GM23338 (cell line): ENCODE results near the gene SMOC1. TPM values are rescaled to one million over a fixed set of nuclear protein-coding genes. Genes with fewer than 3 reads are reported as not detected.

ENCODE experiments used
- ATAC-seq: fragments of 200-7000 bp; cut with Tn5 transposase; 3 replicates; pipeline ENCODE4 v1.9.1; 2020
- DNase-seq: peaks from one replicate; pipeline ENCODE4 v3.0.0-alpha.2; 2015; ENCODE audit warnings: low spot score
- H2AFZ ChIP-seq: fragments of 200-600 bp; sonication (generic); 2 replicates; pipeline ENCODE4 v1.8.0; 2016; ENCODE audit warnings: antibody characterized with exemption, mild to moderate bottlenecking, moderate library complexity
- H3F3A ChIP-seq: fragments of 200-600 bp; sonication (generic); replicated peaks from 2 replicates; pipeline ENCODE4 v1.8.0; 2017; ENCODE audit warnings: antibody characterized with exemption, mixed run types, low read depth
- H3K27ac ChIP-seq: fragments of 200-600 bp; sonication (generic); 2 replicates; pipeline ENCODE4 v1.6.1; 2016; ENCODE audit warnings: low read depth
- H3K27me3 ChIP-seq: fragments of 200-600 bp; sonication (generic); 2 replicates; pipeline ENCODE4 v1.8.0; 2016; ENCODE audit warnings: mild to moderate bottlenecking, mixed run types, moderate library complexity; ENCODE audit not compliant: insufficient read depth
- H3K36me3 ChIP-seq: fragments of 200-600 bp; sonication (generic); 2 replicates; pipeline ENCODE4 v1.8.0; 2016; ENCODE audit warnings: mild to moderate bottlenecking; ENCODE audit not compliant: insufficient read depth
- H3K4me1 ChIP-seq: fragments of 200-600 bp; sonication (generic); 2 replicates; pipeline ENCODE4 v1.8.0; 2016; ENCODE audit warnings: mild to moderate bottlenecking, moderate library complexity; ENCODE audit not compliant: insufficient read depth
- H3K4me2 ChIP-seq: fragments of 200-600 bp; sonication (generic); 2 replicates; pipeline ENCODE4 v1.7.1; 2017; ENCODE audit warnings: mixed run types
- H3K4me3 ChIP-seq: fragments of 200-600 bp; sonication (generic); 2 replicates; pipeline ENCODE4 v1.6.1; 2016; ENCODE audit warnings: mixed run types
- H3K79me2 ChIP-seq: fragments of 200-600 bp; sonication (generic); replicated peaks from 2 replicates; pipeline ENCODE4 v1.8.0; 2017; ENCODE audit warnings: mild to moderate bottlenecking; ENCODE audit not compliant: insufficient read depth
- H3K9me2 ChIP-seq: fragments of 200-600 bp; sonication (generic); 2 replicates; pipeline ENCODE4 v1.8.0; 2017; ENCODE audit not compliant: insufficient read depth
- H4K20me1 ChIP-seq: fragments of 200-600 bp; sonication (generic); replicated peaks from 2 replicates; pipeline ENCODE4 v1.8.0; 2017; ENCODE audit warnings: mild to moderate bottlenecking; ENCODE audit not compliant: insufficient read depth
- H3K27ac Mint-ChIP-seq: 2 replicates; pipeline ENCODE4 v1.8.0; 2020; ENCODE audit warnings: inconsistent platforms, mild to moderate bottlenecking, moderate library complexity, mixed read lengths
- H3K27me3 Mint-ChIP-seq: 3 replicates; pipeline ENCODE4 v1.8.0; 2022; ENCODE audit warnings: low read depth, mild to moderate bottlenecking, moderate library complexity, mixed read lengths, inconsistent platforms; ENCODE audit not compliant: insufficient read depth, poor library complexity
- H3K36me3 Mint-ChIP-seq: 3 replicates; pipeline ENCODE4 v1.8.0; 2021; ENCODE audit warnings: low read depth, mild to moderate bottlenecking, inconsistent platforms, moderate library complexity, mixed read lengths
- H3K4me1 Mint-ChIP-seq: 3 replicates; pipeline ENCODE4 v1.8.0; 2020; ENCODE audit warnings: mild to moderate bottlenecking, inconsistent platforms, mixed read lengths
- H3K4me3 Mint-ChIP-seq: 3 replicates; pipeline ENCODE4 v1.8.0; 2021; ENCODE audit warnings: moderate library complexity, mild to moderate bottlenecking, inconsistent platforms, mixed read lengths
- H3K9me3 Mint-ChIP-seq: 3 replicates; pipeline ENCODE4 v1.8.0; 2020; ENCODE audit warnings: moderate library complexity, mild to moderate bottlenecking, inconsistent platforms, mixed read lengths
- CREB1 ChIP-seq: fragments of 250-450 bp; sonication (Bioruptor Pico); IDR thresholded peaks from 2 replicates; pipeline ENCODE4 v1.5.0; 2020; ENCODE audit warnings: low read depth, mild to moderate bottlenecking, moderate library complexity
- ETS1 ChIP-seq: IDR thresholded peaks from 2 replicates; pipeline ENCODE4 v1.6.1; 2016; ENCODE audit warnings: antibody characterized with exemption
- EZH2 ChIP-seq: fragments of 200-600 bp; sonication (generic); IDR thresholded peaks from one replicate; pipeline ENCODE4 v1.8.0; 2017; ENCODE audit warnings: antibody characterized with exemption, mild to moderate bottlenecking, low read depth; ENCODE audit not compliant: unreplicated experiment
- NANOG ChIP-seq: IDR thresholded peaks from 2 replicates; pipeline ENCODE4 v1.6.1; 2016; ENCODE audit warnings: antibody characterized with exemption, borderline replicate concordance
- STAT1 ChIP-seq: IDR thresholded peaks from one replicate; pipeline ENCODE4 v1.6.1; 2016; ENCODE audit warnings: antibody characterized with exemption; ENCODE audit not compliant: unreplicated experiment
- ZNF114 ChIP-seq: fragments of 250-450 bp; sonication (Bioruptor Pico); IDR thresholded peaks from 2 replicates; pipeline ENCODE4 v1.5.0; 2020; ENCODE audit warnings: mild to moderate bottlenecking, moderate library complexity
- ZNF331 ChIP-seq: fragments of 250-450 bp; sonication (Bioruptor Pico); IDR thresholded peaks from 2 replicates; pipeline ENCODE4 v1.5.0; 2020; ENCODE audit warnings: low read depth, mild to moderate bottlenecking, moderate library complexity
- polyA plus RNA-seq: library from polyadenylated mRNA; unstranded; fragments of >200 nt; fragmentation: Nextera tagmentation; extraction: Ambion mirVana; gene quantifications from 2 replicates; pipeline ENCODE4 v1.2.1, GENCODE V29; 2016
- total RNA-seq: library from RNA; depleted of rRNA; stranded (reverse); fragments of >200 nt; shearing (Covaris generic); gene quantifications from 2 replicates; pipeline ENCODE4 v1.2.3, GENCODE V29; 2014
- TF ChIP-seq, protein P1 (sequence below): IDR thresholded peaks from one replicate; pipeline ENCODE4 v1.6.1; 2018; ENCODE audit warnings: antibody characterized with exemption; ENCODE audit not compliant: unreplicated experiment
- TF ChIP-seq, protein P2 (sequence below), 2 experiments: fragments of 200-600 bp in 1 of 2; sonication (generic) in 1 of 2; conservative IDR thresholded peaks; 2 replicates each; pipeline versions ENCODE4 v1.5.1 to v1.6.1; 2016 to 2017; ENCODE audit warnings: antibody characterized with exemption in 2 of 2, low read depth in 2 of 2, mild to moderate bottlenecking in 2 of 2, moderate library complexity in 1 of 2

SMOC1 gene
- total and polyA plus RNA-seq, 2 experiments from 2014 or later = 0.79 to 1.6 TPM

DNA sequence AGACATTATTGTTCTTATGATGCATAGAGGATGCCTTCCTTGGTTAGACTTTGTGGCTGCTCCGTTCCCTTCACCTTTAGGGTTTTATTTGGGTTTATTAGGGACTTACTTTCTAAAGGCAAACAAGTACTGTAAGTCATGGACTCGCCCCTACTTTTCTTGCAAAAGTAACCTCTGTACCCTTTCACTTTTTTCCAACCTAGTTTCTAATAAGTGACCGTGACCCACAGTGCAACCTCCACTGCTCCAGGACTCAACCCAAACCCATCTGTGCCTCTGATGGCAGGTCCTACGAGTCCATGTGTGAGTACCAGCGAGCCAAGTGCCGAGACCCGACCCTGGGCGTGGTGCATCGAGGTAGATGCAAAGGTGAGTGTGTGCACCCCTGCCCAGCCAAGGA lies 72.7 kb downstream of the SMOC1 start:
- Histone ChIP-seq H3K27me3 (no peaks in the 10 kb centered on the region), H4K20me1 (no peaks in the 10 kb centered on the region), H2AFZ (no peak overlapping the region), H3F3A (no peaks in the 10 kb centered on the region), H3K4me2 (no peak overlapping the region), H3K4me1 (no peaks in the 10 kb centered on the region), H3K36me3 (no peaks in the 10 kb centered on the region), H3K27ac (no peak overlapping the region), H3K9me2 (no peaks in the 10 kb centered on the region), H3K4me3 (no peak overlapping the region), H3K79me2 (no peaks in the 10 kb centered on the region)
- Mint-ChIP-seq H3K4me3 (no peak overlapping the region), H3K27ac (no peak overlapping the region), H3K36me3 (no peaks in the 10 kb centered on the region), H3K4me1 (no peaks in the 10 kb centered on the region; the same call in 2 of the 3 replicates), H3K27me3 (peaks cover 2% of the 10 kb centered on the region), H3K9me3 (no peaks in the 10 kb centered on the region; the same call in 1 of the 3 replicates)
- no peak for DNase-seq
- ATAC-seq = no peak
- no peak for TF ChIP-seq ETS1
- no peak for TF ChIP-seq EZH2
- TF ChIP-seq ZNF331 (CRISPR knock-in tag) = no peak
- no peak for TF ChIP-seq CREB1 (CRISPR knock-in tag)
- no peak for TF ChIP-seq NANOG
- TF ChIP-seq, protein P1, sequence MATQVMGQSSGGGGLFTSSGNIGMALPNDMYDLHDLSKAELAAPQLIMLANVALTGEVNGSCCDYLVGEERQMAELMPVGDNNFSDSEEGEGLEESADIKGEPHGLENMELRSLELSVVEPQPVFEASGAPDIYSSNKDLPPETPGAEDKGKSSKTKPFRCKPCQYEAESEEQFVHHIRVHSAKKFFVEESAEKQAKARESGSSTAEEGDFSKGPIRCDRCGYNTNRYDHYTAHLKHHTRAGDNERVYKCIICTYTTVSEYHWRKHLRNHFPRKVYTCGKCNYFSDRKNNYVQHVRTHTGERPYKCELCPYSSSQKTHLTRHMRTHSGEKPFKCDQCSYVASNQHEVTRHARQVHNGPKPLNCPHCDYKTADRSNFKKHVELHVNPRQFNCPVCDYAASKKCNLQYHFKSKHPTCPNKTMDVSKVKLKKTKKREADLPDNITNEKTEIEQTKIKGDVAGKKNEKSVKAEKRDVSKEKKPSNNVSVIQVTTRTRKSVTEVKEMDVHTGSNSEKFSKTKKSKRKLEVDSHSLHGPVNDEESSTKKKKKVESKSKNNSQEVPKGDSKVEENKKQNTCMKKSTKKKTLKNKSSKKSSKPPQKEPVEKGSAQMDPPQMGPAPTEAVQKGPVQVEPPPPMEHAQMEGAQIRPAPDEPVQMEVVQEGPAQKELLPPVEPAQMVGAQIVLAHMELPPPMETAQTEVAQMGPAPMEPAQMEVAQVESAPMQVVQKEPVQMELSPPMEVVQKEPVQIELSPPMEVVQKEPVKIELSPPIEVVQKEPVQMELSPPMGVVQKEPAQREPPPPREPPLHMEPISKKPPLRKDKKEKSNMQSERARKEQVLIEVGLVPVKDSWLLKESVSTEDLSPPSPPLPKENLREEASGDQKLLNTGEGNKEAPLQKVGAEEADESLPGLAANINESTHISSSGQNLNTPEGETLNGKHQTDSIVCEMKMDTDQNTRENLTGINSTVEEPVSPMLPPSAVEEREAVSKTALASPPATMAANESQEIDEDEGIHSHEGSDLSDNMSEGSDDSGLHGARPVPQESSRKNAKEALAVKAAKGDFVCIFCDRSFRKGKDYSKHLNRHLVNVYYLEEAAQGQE = no peak
- TF ChIP-seq, protein P2, sequence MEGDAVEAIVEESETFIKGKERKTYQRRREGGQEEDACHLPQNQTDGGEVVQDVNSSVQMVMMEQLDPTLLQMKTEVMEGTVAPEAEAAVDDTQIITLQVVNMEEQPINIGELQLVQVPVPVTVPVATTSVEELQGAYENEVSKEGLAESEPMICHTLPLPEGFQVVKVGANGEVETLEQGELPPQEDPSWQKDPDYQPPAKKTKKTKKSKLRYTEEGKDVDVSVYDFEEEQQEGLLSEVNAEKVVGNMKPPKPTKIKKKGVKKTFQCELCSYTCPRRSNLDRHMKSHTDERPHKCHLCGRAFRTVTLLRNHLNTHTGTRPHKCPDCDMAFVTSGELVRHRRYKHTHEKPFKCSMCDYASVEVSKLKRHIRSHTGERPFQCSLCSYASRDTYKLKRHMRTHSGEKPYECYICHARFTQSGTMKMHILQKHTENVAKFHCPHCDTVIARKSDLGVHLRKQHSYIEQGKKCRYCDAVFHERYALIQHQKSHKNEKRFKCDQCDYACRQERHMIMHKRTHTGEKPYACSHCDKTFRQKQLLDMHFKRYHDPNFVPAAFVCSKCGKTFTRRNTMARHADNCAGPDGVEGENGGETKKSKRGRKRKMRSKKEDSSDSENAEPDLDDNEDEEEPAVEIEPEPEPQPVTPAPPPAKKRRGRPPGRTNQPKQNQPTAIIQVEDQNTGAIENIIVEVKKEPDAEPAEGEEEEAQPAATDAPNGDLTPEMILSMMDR (conservative IDR thresholded peaks at IDR 0.05; ENCODE audit: low read depth in 2 of 2) = no peak
- TF ChIP-seq STAT1 = no peak

- no peak for DNase-seq
- no peak overlapping the region for H3K4me2 ChIP-seq
- H3K4me1 Mint-ChIP-seq = no peaks in the 10 kb centered on the region; the same call in 2 of the 3 replicates
- no peaks in the 10 kb centered on the region; the same call in 2 of the 3 replicates for H3K9me3 Mint-ChIP-seq
- no peak overlapping the region for H3K27ac ChIP-seq
- H3K4me3 ChIP-seq = no peak overlapping the region
- no peak overlapping the region for H3K4me3 Mint-ChIP-seq
- no peaks in the 10 kb centered on the region for H3K9me2 ChIP-seq
- no peak overlapping the region for H2AFZ ChIP-seq
- ATAC-seq = no peak
- peaks cover 2% of the 10 kb centered on the region for H3K27me3 Mint-ChIP-seq
- no peaks in the 10 kb centered on the region for H4K20me1 ChIP-seq
- H3K27ac Mint-ChIP-seq = no peak overlapping the region
- H3K27me3 ChIP-seq = no peaks in the 10 kb centered on the region
- H3F3A ChIP-seq = no peaks in the 10 kb centered on the region
- H3K4me1 ChIP-seq = no peaks in the 10 kb centered on the region
- no peaks in the 10 kb centered on the region for H3K36me3 ChIP-seq
- H3K79me2 ChIP-seq = no peaks in the 10 kb centered on the region
- H3K36me3 Mint-ChIP-seq = no peaks in the 10 kb centered on the region
- TF ChIP-seq, protein P2 (conservative IDR thresholded peaks at IDR 0.05; ENCODE audit: low read depth in 2 of 2) = no peak
- TF ChIP-seq EZH2 (no peak), ETS1 (no peak), ZNF331 (CRISPR knock-in tag) (no peak), ZNF114 (no peak), STAT1 (no peak), NANOG (no peak)
Measured at GRCh38 chr14:69953266-69953915, 74.2 kb downstream of the SMOC1 start.
